ENCODE results near the gene KLF5.

KLF5 gene

DNA sequence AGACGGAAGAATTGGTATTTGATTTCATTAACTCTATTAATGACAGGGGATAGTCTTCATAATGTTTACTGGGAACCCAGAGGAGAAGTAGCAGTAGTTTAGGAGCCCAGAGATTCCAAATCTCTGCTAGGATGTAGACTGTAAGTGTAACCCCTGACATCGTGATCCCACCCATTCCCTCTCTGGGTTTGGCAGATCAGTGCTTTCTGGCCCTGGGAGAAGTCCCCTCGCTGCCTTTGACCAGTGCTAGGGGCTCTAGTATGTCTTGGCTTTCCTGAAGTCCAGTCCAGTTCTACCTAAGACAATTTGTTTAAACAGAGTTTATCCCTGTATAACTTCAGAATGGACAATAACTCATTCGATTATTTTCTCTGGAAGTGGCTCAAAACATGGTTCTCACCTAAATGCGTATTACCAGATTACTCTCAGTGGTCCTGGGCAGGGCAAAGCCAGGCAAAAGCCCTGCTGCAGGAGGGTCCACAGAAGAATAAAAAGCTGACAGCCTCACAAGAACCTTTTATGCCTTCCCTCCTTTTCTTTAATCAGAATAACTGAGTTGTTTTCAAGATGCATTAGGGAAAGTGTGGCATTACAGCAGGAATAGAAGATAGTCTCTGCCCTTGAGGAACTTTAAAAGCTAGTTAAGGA, 11.8 kb downstream of the KLF5 start:
- no peak overlapping the region for H3K27ac Mint-ChIP-seq
- no peaks in the 10 kb centered on the region for H3K36me3 Mint-ChIP-seq
- H3K9me3 Mint-ChIP-seq = no peaks in the 10 kb centered on the region
- DNase-seq (ENCODE audit: low spot score in 2 of 2) = no peak
- no peak for ATAC-seq
- H3K4me3 Mint-ChIP-seq = no peak overlapping the region
- H3K4me1 Mint-ChIP-seq = no peaks in the 10 kb centered on the region

DNA sequence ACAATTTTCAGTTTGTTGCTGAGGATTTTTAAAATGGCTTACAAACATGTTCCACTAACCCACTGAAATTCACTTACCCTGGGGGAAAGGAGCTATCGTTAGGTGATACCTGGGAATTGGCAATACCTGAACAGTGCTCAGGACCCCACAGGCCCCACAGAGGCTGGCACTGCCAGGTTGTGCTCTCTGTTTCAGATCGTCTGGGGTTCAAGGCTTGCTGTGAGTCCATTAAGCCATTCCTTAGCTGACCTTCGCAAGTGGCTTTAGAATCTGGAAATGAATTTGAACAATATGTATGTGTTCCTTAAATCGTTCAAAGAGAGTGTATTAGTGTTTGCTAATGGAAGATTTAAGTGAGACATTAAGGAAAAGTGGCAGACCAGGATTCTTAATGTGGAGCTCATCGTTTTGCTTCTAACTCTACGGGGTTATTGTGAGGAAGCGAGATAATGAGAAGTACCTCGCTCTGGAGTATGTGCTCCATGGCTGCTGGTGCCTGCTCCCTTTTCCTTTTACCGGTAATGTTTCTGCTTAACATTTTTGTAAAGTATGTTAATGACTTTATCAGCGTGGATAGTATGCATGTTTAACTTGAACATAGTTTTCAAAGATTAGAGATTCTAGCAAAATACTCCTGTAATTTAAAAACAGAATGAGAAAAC, 13.6 kb downstream of the KLF5 start:
- no peaks in the 10 kb centered on the region for H3K9me3 Mint-ChIP-seq
- no peak overlapping the region for H3K27ac Mint-ChIP-seq
- no peaks in the 10 kb centered on the region for H3K4me1 Mint-ChIP-seq
- no peaks in the 10 kb centered on the region for H3K36me3 Mint-ChIP-seq
- ATAC-seq = no peak
- no peak for DNase-seq (ENCODE audit: low spot score in 2 of 2)
- no peak overlapping the region for H3K4me3 Mint-ChIP-seq

DNA sequence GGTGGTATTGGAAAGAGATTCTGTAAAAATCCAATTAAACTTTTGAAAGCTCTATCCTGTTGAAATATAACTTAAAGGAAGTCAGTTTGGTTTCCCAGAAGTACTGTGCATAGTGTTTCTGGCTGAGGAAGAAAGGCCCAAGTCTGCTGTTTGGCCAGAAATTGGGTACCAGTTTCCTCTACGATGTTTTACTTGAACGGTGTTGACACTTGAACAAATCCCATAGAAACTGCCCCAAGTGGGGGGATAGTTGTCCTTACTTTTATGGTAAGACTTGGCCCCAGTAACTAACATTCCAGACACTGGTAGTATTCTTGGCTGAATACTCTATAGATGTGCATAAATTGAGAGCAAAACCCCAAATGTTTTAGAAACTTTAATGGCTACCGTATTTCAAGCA, 14.2 kb downstream of the KLF5 start:
- Mint-ChIP-seq H3K36me3 (no peaks in the 10 kb centered on the region), H3K27ac (no peak overlapping the region), H3K4me3 (no peak overlapping the region), H3K4me1 (no peaks in the 10 kb centered on the region), H3K9me3 (no peaks in the 10 kb centered on the region)
- ATAC-seq (no peak), DNase-seq (ENCODE audit: low spot score in 2 of 2) (no peak)

DNA sequence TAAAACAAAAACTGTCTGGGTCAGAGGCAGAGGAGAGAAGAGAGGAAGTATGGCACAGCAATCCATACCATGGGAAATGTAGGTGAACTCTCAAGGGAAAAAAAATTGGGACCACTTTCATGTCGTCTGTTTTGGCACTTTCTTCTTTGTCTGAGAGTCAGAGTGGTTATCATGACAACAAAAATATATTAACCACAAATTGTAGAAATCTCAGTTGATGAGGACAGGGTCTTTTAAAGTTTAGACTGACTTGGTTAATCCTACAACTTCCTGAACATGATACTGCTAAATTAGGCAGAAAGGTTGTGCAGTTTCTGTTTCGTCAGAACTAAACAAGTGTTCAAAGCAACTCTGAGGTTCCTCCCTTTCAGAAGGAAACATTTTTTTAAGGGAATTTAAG, 15.2 kb downstream of the KLF5 start:
- Mint-ChIP-seq H3K36me3 (no peaks in the 10 kb centered on the region), H3K4me1 (no peaks in the 10 kb centered on the region), H3K9me3 (no peaks in the 10 kb centered on the region), H3K4me3 (no peak overlapping the region), H3K27ac (no peak overlapping the region)
- DNase-seq (ENCODE audit: low spot score in 2 of 2) (no peak), ATAC-seq (no peak)

DNA sequence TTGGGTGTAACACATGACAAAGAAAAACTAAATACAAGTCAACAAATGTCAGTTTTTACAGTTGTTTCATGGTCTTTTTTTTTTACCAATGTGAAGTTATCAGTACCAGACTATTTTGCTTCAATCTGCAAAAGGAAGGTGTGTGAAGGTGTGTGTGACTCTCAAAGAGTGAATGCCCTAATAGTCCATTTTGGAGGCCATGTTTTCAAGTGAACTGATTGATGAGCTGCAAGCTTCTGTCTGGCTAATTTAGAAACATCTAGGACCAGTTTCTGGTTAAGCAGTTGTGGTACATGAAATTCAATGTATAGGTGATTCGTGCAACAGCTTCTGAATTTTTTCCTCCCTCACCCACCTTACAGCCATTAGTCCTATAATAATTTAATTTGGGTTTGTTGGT, 16.1 kb downstream of the KLF5 start:
- Mint-ChIP-seq H3K4me3 (no peak overlapping the region), H3K27ac (no peak overlapping the region), H3K9me3 (no peaks in the 10 kb centered on the region), H3K4me1 (no peaks in the 10 kb centered on the region), H3K36me3 (no peaks in the 10 kb centered on the region)
- no peak for DNase-seq (ENCODE audit: low spot score in 2 of 2)
- ATAC-seq = no peak

DNA sequence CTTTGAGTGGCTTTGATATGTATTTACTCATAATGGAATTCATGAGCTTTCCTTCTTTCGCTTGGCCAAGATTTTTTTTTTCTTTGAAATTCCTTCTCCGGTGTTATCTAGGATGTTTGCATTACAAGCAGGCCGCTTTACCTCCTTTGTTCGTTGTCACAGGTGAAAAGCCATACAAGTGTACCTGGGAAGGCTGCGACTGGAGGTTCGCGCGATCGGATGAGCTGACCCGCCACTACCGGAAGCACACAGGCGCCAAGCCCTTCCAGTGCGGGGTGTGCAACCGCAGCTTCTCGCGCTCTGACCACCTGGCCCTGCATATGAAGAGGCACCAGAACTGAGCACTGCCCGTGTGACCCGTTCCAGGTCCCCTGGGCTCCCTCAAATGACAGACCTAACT, 16.7 kb downstream of the KLF5 start:
- H3K9me3 Mint-ChIP-seq = no peaks in the 10 kb centered on the region
- H3K4me1 Mint-ChIP-seq = no peaks in the 10 kb centered on the region
- no peak for ATAC-seq
- no peak overlapping the region for H3K4me3 Mint-ChIP-seq
- H3K36me3 Mint-ChIP-seq = no peaks in the 10 kb centered on the region
- DNase-seq (ENCODE audit: low spot score in 2 of 2) = no peak
- H3K27ac Mint-ChIP-seq = no peak overlapping the region

DNA sequence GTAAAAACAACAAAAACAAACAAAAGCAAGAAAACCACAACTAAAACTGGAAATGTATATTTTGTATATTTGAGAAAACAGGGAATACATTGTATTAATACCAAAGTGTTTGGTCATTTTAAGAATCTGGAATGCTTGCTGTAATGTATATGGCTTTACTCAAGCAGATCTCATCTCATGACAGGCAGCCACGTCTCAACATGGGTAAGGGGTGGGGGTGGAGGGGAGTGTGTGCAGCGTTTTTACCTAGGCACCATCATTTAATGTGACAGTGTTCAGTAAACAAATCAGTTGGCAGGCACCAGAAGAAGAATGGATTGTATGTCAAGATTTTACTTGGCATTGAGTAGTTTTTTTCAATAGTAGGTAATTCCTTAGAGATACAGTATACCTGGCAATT, 17.1 kb downstream of the KLF5 start:
- Mint-ChIP-seq H3K9me3 (no peaks in the 10 kb centered on the region), H3K36me3 (no peaks in the 10 kb centered on the region), H3K27ac (no peak overlapping the region), H3K4me3 (no peak overlapping the region), H3K4me1 (no peaks in the 10 kb centered on the region)
- DNase-seq (ENCODE audit: low spot score in 2 of 2) = no peak
- no peak for ATAC-seq

DNA sequence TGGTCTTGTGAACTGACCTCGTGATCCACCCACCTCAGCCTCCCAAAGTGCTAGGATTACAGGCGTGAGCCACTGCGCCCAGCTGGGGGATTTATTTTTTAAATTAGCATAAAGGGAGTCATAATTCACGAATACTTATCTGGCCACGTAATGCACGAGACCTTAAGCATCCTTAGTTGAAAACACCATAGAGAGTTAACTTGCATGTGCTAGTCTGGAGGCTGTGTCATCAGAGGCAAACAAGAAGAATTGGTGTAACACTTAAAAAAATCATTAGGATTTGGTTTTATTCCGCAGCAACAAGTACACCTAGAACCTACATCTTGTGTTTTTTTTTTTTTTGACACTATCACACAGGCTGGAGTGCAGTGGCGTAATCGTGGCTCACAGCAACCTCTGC, 19.1 kb downstream of the KLF5 start:
- ATAC-seq (no peak), DNase-seq (ENCODE audit: low spot score in 2 of 2) (no peak)
- Mint-ChIP-seq H3K9me3 (no peaks in the 10 kb centered on the region), H3K4me3 (no peak overlapping the region), H3K27ac (no peak overlapping the region), H3K36me3 (no peaks in the 10 kb centered on the region), H3K4me1 (no peaks in the 10 kb centered on the region)

DNA sequence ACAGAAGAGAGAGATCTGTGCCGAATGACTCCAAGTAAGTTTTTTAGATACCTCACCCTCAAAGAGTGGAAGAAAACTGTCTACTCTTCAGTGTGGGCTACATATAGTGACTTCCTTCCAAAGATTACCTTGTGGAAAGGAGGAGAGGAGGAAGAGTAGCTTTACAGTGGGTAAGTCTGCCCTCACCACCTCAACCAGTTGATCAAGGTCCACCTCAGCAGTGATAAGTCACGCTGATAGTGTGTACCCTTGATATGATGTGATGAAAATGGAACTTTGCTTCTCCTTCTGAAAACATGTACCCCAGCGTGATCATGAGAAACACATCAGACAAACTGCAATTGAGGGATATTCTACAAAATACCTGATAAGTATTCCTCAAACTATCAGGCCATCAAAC, 20.6 kb downstream of the KLF5 start:
- no peak for ATAC-seq

DNA sequence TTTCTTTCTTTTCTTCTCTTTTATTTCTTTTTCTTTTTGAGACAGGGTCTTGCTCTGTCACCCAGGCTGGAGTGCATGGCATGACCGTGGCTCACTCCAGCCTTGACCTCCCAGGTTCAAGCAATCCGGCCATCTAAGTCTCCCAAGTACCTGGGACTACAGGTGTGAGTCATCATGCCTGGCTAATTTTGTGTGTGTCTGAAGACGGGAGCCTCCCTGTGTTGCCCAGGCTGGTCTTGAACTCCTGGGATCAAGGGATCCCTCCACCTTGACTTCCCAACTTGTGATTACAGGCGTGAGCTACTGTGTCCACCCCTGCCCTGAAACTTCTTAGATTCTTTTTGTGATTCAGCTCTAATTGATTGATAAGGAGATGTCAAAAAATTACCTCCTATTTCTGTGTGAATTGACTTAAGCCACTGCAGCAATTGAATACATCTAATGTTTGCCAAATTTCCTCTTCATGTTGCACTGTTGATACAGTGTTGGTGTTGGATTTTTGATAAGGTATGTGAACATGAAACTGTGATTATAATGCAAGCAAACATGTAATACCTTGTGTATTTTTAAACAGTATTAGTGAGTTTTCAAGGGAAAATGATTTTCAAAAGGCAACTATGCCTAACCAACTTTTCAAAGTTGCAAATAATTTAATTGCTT, 22.6 kb downstream of the KLF5 start:
- no peak for DNase-seq (ENCODE audit: low spot score in 2 of 2)
- Mint-ChIP-seq H3K4me1 (no peaks in the 10 kb centered on the region), H3K27ac (no peak overlapping the region), H3K9me3 (no peaks in the 10 kb centered on the region), H3K36me3 (no peaks in the 10 kb centered on the region), H3K4me3 (no peak overlapping the region)
- ATAC-seq = no peak

More for the DNA sequence above, 20.6 kb downstream of the KLF5 start:
- Mint-ChIP-seq H3K9me3 (no peaks in the 10 kb centered on the region), H3K4me3 (no peak overlapping the region), H3K27ac (no peak overlapping the region), H3K4me1 (no peaks in the 10 kb centered on the region), H3K36me3 (no peaks in the 10 kb centered on the region)
- no peak for DNase-seq (ENCODE audit: low spot score in 2 of 2)

DNA sequence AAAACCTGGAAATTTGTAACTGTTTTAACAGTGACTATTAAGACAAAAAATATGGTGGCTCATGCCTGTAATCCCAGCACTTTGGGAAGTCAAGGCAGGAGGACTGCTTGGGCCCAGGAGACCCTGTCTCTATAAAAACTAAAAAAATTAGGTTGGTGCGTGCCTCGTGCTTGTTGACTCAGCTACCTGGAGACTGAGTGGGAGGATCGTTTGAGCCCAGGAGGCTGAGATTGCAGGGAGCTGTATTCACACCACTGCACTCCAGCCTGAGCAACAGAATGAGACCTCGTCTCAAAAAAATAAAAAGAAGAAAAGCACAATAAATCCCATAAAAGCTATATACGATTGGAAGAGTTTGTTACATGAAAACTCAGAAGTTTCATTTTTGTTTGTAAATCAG, 23.7 kb downstream of the KLF5 start:
- Mint-ChIP-seq H3K36me3 (no peaks in the 10 kb centered on the region), H3K9me3 (no peaks in the 10 kb centered on the region), H3K4me3 (no peak overlapping the region), H3K27ac (no peak overlapping the region), H3K4me1 (no peaks in the 10 kb centered on the region)
- no peak for DNase-seq (ENCODE audit: low spot score in 2 of 2)
- no peak for ATAC-seq

DNA sequence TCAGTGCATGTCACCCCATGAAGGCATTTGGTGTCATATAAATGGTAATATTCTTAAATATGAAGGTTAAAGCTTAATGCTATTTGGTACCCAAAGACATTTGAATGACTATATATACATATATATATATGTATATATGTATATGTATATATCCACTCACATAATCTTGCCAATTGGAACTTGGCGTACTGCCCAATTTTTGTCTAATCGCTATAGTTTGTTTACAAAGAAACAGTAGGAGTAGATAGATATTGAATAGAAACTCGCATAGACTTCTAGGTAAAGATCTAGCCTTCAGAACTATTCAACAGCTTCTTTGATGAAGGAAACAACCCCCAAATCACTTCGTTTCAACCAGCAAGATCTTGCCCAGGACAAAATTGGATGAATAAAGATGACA, 24.1 kb downstream of the KLF5 start:
- H3K36me3 Mint-ChIP-seq = no peaks in the 10 kb centered on the region
- no peaks in the 10 kb centered on the region for H3K9me3 Mint-ChIP-seq
- DNase-seq (ENCODE audit: low spot score in 2 of 2) (no peak), ATAC-seq (no peak)
- no peak overlapping the region for H3K27ac Mint-ChIP-seq
- H3K4me3 Mint-ChIP-seq = no peak overlapping the region
- no peaks in the 10 kb centered on the region for H3K4me1 Mint-ChIP-seq

DNA sequence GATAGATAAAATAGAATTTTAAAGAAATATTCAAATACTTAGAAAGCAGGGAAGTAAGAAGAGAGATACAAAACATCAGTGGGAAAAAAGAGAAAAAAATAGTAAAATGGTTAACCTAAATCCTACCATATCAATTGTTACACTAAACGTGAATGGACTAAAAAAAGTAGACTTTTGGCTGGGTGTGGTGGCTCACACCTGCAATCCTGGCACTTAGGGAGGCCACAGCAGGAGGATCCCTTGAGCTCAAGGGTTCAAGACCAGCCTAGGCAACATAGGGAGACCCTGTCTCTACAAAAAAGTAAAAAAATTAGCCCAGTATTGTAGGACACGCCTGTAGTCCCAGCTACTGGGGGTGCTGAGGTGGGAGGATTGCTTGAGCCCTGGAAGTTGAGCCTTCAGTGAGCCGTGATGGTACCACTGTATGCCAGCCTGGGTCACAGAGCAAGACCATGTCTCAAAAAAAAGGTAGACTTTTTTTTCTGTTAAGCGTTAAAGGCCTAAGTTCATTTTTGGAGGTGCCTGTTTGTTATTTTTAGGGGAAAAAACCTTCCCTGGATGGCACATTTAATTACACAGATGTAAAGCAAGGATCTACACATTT, 29.6 kb downstream of the KLF5 start:
- no peak overlapping the region for H3K4me3 Mint-ChIP-seq
- no peak overlapping the region for H3K27ac Mint-ChIP-seq
- ATAC-seq = no peak
- peaks cover 9% of the 10 kb centered on the region for H3K4me1 Mint-ChIP-seq
- H3K9me3 Mint-ChIP-seq = peaks cover 3% of the 10 kb centered on the region
- no peaks in the 10 kb centered on the region for H3K36me3 Mint-ChIP-seq
- DNase-seq (ENCODE audit: low spot score in 2 of 2) = no peak

DNA sequence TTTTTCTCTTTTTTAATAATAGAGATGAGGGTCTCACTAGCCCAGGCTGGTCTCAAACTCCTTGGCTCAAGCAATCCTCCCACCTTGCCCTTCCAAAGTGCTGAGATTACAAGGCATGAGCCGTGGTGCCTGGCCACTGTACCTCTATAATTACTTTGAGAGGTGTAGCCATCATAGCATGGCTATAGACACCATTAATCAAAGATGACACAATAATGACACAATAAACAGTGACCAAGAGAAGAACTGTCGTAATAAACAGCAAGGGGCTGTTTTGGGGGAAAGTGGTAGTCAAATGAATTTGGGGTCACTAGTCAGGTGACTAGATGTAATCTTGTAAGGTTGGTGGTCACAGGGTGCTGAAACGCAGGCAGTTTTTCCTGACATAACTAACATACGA, 30.4 kb downstream of the KLF5 start:
- ATAC-seq (no peak), DNase-seq (ENCODE audit: low spot score in 2 of 2) (no peak)
- no peak overlapping the region for H3K27ac Mint-ChIP-seq
- no peak overlapping the region for H3K4me3 Mint-ChIP-seq
- H3K4me1 Mint-ChIP-seq = peaks cover 9% of the 10 kb centered on the region
- no peaks in the 10 kb centered on the region for H3K36me3 Mint-ChIP-seq
- peaks cover 3% of the 10 kb centered on the region for H3K9me3 Mint-ChIP-seq

DNA sequence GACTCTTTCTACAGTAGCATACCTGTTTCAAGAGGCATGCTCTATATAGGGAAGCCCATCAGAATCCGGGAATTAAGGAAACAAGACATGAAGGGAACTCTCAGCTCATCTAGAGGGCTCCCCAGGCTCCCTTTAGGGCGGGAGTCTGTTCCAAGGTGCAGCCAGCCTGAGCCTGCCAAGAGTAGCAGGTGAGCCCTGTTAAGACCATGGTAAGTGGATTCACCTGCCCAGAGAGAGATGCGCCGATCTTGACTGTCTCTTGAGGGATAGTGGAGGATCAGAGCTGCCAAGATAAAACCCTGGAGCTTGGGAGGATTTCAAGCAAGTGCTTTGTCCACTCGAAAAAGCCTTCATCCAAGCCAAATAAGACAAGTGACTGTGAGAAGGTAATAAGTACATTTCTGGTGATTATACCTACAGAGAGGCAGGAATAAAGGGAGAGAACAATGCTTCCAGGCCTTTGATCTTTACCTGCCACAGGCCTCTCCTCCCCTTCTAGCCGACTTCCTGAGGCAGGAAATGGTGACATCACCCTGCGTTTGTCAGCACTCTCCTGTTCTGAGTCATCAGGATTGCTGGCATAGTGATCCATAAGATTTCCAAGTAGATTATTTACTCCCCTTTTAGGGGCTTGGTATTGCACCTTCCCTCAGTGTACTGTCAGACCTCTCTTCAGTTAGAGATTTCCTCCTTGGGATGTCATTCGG, 31.5 kb downstream of the KLF5 start:
- ATAC-seq = peak; percentile 39
- Mint-ChIP-seq H3K4me3 (no peak overlapping the region), H3K27ac (no peak overlapping the region), H3K36me3 (no peaks in the 10 kb centered on the region), H3K4me1 (peaks cover 9% of the 10 kb centered on the region), H3K9me3 (peaks cover 3% of the 10 kb centered on the region)
- no peak for DNase-seq (ENCODE audit: low spot score in 2 of 2)

Data from stimulated activated effector memory CD8-positive, alpha-beta T cell treated with anti-CD3 and anti-CD28 coated beads, Interleukin-12 subunit alpha, Interleukin-12 subunit beta, amount 100 ng/mL, for 72 hours (primary cell).